GM21717 (cell line): ENCODE results near the gene APBB1IP.
"Not testable (repeated sequence)": the region's sequence is repeated elsewhere in the genome, so short reads cannot be mapped to it uniquely, and the experiment has no call there.

ENCODE experiments used
- ATAC-seq: cut with Tn5 transposase; IDR thresholded peaks from one replicate; pipeline ENCODE4 v1.9.1; 2021; ENCODE audit warnings: mild to moderate bottlenecking, moderate library complexity; ENCODE audit not compliant: unreplicated experiment

Gene APBB1IP

DNA sequence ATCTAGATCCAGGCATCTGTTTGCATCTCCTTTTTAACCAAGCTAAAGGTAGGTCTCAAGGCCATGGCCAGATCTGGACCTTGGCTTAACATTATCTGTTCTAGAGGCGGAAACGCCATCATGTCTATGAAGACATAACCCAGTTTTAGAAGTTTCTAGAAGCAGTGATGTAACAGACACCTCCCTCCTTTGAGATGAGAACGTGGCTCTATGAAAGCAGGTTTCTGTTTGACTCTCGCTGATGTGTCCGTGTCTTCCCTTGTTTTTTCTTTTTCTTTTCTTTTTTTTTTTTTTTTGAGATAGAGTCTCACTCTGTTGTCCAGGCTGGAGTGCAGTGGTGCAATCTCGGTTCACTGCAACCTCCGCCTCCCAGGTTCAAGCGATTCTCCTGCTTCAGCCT is 36.7 kb downstream of the APBB1IP start:
- not testable (repeated sequence) for ATAC-seq

DNA sequence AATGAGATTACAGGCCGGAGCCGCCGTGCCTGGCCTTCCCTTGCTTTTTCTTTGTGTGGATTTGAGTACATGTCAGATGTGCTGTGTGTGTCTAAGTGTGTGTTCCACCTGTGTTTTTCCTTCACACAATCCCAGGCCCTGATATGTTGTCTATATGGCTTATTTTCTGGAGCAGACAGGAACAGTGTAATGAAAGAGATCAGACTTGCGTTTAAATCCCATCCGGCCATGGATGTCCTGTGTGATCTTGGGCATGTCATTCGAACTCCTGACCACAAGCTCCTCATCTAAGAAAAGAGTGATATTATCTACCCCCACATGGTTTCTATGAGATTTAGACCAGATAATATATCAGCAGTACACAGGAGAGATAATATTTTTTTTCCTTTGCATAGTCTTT is 37.2 kb downstream of the APBB1IP start:
- no peak for ATAC-seq

DNA sequence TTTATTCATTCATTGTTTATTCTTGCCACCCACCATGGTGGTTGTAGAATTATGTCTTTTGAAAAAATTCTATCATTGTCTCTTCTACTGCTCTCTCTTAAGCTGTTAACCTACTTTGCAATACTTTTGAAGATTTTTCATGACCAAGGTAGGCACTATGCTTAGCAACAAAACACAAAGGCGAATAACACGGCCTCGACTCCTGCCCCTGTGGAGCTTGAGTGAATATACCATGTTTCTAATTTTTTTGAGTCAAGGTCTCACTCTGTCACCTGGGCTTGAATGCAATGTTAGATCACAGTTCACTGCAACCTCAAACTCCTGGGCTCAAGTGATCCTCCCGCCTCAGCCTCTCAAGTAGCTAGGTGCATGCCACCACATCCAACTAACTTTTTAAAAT is 39.4 kb downstream of the APBB1IP start:
- no peak for ATAC-seq

DNA sequence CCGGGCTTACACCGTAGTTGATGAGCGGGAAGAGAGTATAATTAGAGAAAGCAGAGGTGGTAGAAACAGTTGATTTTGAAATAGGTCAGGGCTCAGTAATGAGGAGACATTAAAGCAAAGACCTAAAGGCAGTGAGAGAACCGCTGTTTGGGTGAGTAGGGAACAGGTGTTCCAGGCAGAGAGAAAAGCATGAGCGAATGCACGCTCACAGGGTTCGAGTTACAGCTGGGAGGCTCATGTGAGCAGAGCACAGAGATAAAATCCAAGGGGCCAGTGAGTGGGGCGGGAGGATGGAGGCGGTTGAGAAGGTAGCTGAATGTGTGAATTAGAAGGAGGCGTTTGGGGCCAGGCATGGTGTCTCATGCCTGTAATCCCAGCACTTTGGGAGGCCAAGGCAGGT is 39.9 kb downstream of the APBB1IP start:
- no peak for ATAC-seq

GRCh38 chr10:26479766-26480492 is 41.8 kb downstream of the APBB1IP start:
- peak; percentile 45 for ATAC-seq

DNA sequence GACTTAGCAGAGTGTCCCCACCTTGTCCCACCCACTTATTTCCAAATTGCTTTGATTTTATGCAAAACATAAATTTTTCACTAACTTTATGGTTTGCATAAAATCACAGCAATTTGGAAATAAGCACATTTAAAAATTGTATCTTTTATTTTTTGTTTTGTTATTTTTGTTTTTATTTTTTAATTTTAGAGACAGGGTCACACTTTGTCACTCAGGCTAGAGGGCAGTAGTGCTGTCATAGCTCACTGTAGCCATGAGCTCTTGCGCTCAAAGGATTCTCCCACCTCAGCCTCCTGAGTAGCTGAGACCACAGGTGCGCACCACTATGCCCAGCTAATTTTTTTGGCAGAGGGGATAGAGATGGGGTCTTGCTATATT is 43.2 kb downstream of the APBB1IP start:
- no peak for ATAC-seq

DNA sequence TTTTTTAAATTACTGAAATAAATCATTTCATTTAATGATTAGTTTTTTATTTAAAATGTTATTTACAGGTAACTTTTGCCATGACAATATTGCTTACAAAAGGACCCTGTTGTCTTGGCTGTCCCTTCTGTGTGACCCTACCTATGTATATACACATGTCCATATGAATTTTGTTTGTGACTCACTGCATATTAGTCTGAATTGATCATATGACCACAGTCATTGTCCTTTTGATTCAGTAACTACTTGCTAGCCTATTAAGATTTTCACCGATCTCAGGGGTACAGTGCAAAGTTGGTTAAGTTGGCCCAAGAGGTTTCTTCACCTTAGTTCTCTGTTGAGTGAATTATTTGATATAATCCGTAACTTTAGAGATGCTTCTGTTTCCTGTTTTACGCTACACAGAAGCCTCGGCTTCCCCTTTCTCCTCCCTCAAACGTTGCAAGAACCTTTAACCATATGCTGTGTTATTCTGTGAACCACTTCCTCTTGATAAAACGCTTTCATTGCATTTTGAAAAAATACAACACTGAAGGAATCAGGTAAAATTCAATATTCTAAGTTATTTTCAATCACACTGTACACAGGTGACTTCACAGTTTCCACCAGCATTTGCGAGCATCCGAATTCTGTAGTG is 43.9 kb downstream of the APBB1IP start:
- no peak for ATAC-seq

GRCh38 chr10:26483554-26483953 is 45.4 kb downstream of the APBB1IP start:
- ATAC-seq: no peak

- ATAC-seq: no peak
Measured at GRCh38 chr10:26485150-26485941, 47.2 kb downstream of the APBB1IP start.

- ATAC-seq: no peak
Measured at GRCh38 chr10:26486304-26486703, 48.2 kb downstream of the APBB1IP start.

- ATAC-seq: peak; percentile 67
Measured at GRCh38 chr10:26486990-26487850, 49.1 kb downstream of the APBB1IP start.

DNA sequence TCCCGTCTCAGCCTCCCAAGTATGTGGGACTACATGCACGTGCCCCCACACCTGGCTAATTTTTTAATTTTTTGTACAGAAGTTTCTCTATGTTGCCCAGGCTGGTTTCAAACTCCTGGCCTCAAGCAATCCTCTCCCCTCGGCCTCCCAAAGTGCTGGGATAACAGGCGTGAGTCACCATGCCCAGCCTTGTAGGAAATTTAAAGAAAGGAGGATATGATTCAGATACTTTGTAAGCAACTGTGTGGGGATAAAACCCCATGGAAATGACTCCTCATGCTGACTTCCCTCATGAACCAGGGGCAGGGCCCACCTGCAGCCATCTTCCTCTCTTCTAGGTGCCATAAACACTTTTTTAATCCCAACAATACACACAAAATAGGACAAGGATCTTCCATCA is 50.2 kb downstream of the APBB1IP start:
- no peak for ATAC-seq

DNA sequence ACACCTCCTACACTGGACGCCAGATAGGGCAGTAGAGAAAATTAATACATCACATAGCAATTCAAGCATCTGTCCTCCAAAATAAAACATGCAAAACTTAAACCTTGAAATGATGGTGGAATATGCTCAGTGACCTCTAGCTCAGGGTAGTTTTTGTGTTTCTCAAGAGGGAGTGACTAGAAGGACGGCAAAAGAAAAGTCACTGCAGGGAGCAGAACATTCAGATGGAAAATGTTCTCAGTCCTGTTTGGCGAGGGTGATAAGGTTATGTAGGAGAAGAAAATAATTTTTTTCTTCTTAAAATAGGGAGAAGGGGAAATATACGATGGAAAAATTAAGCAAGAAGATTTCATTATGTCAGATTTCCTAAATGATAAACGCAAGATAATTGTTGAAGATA is 50.9 kb downstream of the APBB1IP start:
- ATAC-seq: no peak

GRCh38 chr10:26490367-26490766 is 52.2 kb downstream of the APBB1IP start:
- ATAC-seq: not testable (repeated sequence)

DNA sequence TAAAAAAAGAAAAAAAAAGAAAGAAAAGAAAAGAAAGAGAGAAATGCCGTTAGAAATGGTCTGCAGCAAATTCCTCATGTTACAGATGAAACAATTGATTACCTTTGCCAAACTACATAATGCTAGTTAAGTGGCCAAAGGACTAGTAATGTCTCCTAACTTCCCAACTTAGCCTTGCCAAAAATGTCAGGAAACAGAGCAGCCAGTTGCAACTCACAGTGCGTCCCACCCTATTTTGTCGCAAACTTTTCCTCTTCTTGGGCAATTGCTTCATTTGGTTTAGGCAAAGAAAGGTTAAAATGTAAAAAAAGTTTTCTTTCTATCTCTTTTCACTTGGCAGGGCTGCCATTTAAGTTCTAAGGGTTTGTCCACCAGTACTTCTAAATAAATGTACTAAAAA is 53.1 kb downstream of the APBB1IP start:
- no peak for ATAC-seq

DNA sequence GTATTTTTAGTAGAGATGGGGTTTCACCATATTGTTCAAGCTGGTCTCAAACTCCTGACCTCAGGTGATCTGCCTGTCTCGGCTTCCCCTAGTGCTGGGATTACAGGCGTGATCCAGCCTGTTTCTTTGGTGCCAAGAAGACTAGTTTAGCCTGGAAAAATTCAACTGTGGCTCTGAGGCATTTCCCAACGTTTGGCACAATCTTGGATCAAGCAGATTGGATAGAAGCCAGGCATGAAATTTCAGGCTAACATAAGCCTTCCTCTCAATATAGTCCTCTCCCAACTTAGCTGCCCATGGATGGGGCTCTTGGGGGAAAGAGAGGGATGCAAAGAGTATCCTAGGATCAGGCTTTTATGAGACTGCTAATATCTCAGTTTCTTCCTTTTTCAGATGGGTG is 53.8 kb downstream of the APBB1IP start:
- no peak for ATAC-seq

- not testable (repeated sequence) for ATAC-seq
Measured at GRCh38 chr10:26492725-26493124, 54.6 kb downstream of the APBB1IP start.

DNA sequence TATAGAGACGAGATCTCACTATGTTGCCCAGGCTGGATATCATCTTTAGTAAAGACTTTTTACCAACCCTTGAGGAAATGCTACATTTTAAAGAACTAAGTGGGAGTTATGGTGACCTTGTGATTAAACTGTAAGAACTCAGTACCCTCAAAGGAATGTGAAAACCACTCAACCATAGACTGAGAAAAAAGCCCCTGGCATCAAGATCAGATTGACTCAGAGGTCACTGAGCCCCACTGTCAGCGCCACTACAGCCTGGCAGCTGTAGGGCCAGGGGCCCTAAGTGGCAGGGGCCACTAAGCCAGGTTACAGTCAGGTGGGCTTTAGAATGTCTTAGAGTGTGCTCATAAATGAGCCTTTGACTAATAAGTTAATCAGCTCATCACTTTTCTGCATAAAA is 55.9 kb downstream of the APBB1IP start:
- ATAC-seq: no peak

DNA sequence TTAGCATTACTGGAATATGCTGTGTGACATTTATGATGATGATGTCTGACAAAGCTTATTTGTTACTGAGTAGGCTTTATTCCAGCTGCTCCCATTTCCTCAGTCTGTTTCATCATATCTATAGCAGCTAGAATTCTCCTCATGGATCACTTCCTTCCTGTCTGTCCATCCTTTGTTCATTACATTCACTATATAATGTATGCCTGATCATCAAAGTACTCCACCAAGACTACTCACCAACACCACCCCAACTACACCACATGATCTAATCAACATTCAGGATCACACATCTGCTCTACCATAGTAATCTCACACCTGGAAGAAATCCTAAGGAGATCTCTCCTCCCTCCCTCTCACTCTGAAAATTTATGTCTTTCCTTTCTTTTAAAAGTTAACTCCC is 61.3 kb downstream of the APBB1IP start:
- ATAC-seq: no peak

- no peak for ATAC-seq
Measured at GRCh38 chr10:26502986-26503385, 64.8 kb downstream of the APBB1IP start.

DNA sequence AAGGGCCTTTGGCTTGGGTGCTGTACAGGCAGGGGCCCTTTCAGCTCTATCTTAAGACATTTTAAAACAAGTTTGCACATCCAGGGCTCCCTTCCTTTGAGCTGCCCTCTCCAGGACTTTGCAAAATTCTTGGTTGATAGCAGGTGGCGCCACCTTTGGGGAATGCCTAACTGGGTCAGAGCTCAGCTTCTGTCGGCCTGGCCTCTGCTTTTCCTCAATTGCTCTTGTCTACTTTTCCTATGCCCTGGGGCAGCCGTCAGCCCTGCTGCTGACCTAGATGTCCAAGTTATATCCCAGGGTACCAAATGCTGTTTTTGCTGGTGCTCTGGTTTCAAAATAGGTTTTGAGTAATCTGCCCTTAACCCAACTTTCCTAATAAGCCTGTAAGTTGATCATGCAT is 65.8 kb downstream of the APBB1IP start:
- ATAC-seq: no peak
